Heart left ventricle (tissue), 16 donors: ENCODE data around the gene TRIM59. TPM values are rescaled to one million over a fixed set of nuclear protein-coding genes. Genes with fewer than 3 reads are reported as not detected.

ENCODE experiments used
- ATAC-seq, 4 donors: fragments of 200-7000 bp; cut with Tn5 transposase; one replicate each; pipeline ENCODE4 v1.9.1; 2020 to 2022; ENCODE audit warnings: moderate library complexity in 4 of 4, mild to moderate bottlenecking in 3 of 4, moderate number of reproducible peaks in 1 of 4
- DNase-seq, 5 donors: peaks; one replicate each; pipeline ENCODE4 v3.0.0-alpha.2; 2020
- H3K27ac ChIP-seq, 12 donors: fragments of 200-600 bp; sonication (generic) in 4 of 12; one replicate each; pipeline versions ENCODE4 v1.5.0 to v1.8.0; 2016 to 2022; ENCODE audit warnings: mild to moderate bottlenecking in 2 of 12
- H3K27me3 ChIP-seq, 9 donors: fragments of 200-600 bp; sonication (generic) in 2 of 9; one replicate each; pipeline versions ENCODE4 v1.5.1 to v1.8.0; 2016 to 2022; ENCODE audit warnings: mild to moderate bottlenecking in 3 of 9
- H3K36me3 ChIP-seq, 9 donors: fragments of 200-600 bp; sonication (generic) in 2 of 9; one replicate each; pipeline versions ENCODE4 v1.5.0 to v1.8.0; 2018 to 2022; ENCODE audit warnings: mild to moderate bottlenecking in 2 of 9
- H3K4me1 ChIP-seq, 12 donors: fragments of 200-600 bp; sonication (generic) in 4 of 12; one replicate each; pipeline versions ENCODE4 v1.5.0 to v1.8.0; 2016 to 2022; ENCODE audit warnings: mild to moderate bottlenecking in 3 of 12
- H3K4me3 ChIP-seq, 12 donors: fragments of 200-600 bp; sonication (generic) in 4 of 12; one replicate each; pipeline versions ENCODE4 v1.5.0 to v1.8.0; 2017 to 2022; ENCODE audit warnings: mild to moderate bottlenecking in 9 of 12, moderate library complexity in 4 of 12
- H3K9me3 ChIP-seq, 12 donors: fragments of 200-600 bp; sonication (generic) in 4 of 12; one replicate each; pipeline versions ENCODE4 v1.5.0 to v1.8.0; 2016 to 2022; ENCODE audit warnings: mild to moderate bottlenecking in 1 of 12
- POLR2A ChIP-seq, 2 donors: fragments of 450-650 bp; IDR thresholded peaks; one replicate each; pipeline ENCODE4 v1.6.1; 2017; ENCODE audit warnings: antibody characterized with exemption in 2 of 2, mild to moderate bottlenecking in 2 of 2, moderate library complexity in 2 of 2
- WGBS, 4 donors: extraction: QIAGEN DNeasy Blood & Tissue Kit in 2 of 4; methylation state at CpG; one replicate each; pipeline versions ENCODE4 v1.1.5 to v1.1.7; 2013 to 2018; 5-methylcytosine and 5-hydroxymethylcytosine counted together
- intact Hi-C, 10 donors: fragments of 100-400 bp; cut with DNase I; formaldehyde crosslinking; loops; one replicate each; pipeline versions ENCODE4 v1.11.1 to v1.14.2; 2022
- microRNA counts, 2 donors: library from miRNA; unstranded; fragments of <30 nt; microRNA quantifications; one replicate each; lab custom pipeline; 2016
- microRNA-seq, 4 donors: library from miRNA; unstranded; fragments of <30 nt; microRNA quantifications; one replicate each; pipeline versions ENCODE4 to v1.2.0, GENCODE V29; 2017 to 2020
- polyA plus RNA-seq, 2 donors: library from polyadenylated mRNA; stranded (reverse); fragments of 200-250 nt; gene quantifications; one replicate each; pipeline ENCODE4 v1.2.3, GENCODE V29; 2013
- total RNA-seq, 9 donors: library from RNA; depleted of rRNA in 2 of 9; stranded (reverse); fragments of >200 nt in 2 of 9; fragmentation: NEBNext Ultra II Directional in 3 of 9; extraction: Animal tissue kit (Norgen Biotek cat#: 25700) in 3 of 9; gene quantifications; one replicate each; pipeline versions ENCODE4 v1.1.0 to v1.2.4, GENCODE V29; 2016 to 2023
- TF ChIP-seq, protein P1 (sequence below), 12 donors: fragments of 200-600 bp; sonication (generic) in 4 of 12; IDR thresholded peaks; one replicate each; pipeline versions ENCODE4 v1.5.0 to v1.8.0; 2018 to 2022; ENCODE audit warnings: antibody characterized with exemption in 12 of 12, mild to moderate bottlenecking in 5 of 12
- donor health status: ischemic (EF 13 %, LVEDD 7.1; RV severe dilation, severe dysfunction).
- donor health status: healthy with polysubstance abuse.
- donor health status: DM: no; HTN: yes; CAD: no.
- donor health status: DM: no; HTN: no; CAD: no.
- donor health status: ischemic (EF 25% LVEDD 6.9; RV normal size, moderate dysfunction).
- donor health status: ischemic (EF 25% LVEDD 5.7; RV mildly dilated, moderate dysfunction).
- donor health status: healthy.
- donor health status: DM: yes; HTN: yes; CAD: no.
- donor health status: ischemic (EF 35%, LVEDD 5.7; RV mildly dilated, moderate dysfunction).
- donor health status: nonischemic (EF 11% LVEDD 7.7; RV severe dilation, severe dysfunction).
- donor health status: DM: yes; HTN: yes; CAD: no.
- donor health status: PGD.
- donor health status: ischemic (EF 29% LVEDD 5.4; RV normal size, mild dysfunction).
- donor health status: nonischemic (EF 23%, LVEDD 6.1; RV moderate dilation, normal function).

The TRIM59 gene
- total and polyA plus RNA-seq, 11 donors, result 0.16 to 3.1 (median 0.32) TPM

DNA sequence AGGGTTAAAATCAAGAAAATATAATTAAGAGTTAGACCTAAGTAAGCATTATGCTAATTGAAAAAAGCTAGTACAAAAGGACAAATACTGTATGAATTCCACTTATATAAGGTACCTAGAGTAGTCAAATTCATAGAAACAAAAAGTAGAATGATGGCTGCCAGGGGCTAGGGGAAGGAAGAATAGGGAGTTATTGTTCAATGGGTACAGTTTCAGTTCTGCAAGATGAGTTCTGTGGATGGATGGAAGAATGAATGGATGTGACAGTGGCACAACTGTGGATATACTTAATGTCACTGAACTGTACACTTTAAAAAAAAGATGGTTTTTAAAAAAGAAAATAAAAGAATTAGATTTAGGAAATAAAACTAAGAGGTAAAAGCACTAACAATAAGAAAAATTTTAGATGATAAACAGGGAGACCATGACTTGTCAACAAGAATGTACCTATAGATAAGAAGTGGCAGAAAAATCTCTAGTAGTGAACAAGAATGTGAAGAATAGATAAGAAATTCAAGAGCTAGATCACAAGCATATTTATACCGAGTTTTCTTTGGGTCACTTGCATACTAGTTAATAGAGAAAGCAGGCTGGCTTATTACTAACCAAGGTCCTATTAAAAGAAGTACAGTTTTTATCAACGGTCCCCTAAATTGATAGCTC, 56.1 kb downstream of the TRIM59 start:
- H3K4me3 ChIP-seq, result no peak overlapping the region
- no peaks in the 10 kb centered on the region for H3K27me3 ChIP-seq
- TF ChIP-seq, protein P1, sequence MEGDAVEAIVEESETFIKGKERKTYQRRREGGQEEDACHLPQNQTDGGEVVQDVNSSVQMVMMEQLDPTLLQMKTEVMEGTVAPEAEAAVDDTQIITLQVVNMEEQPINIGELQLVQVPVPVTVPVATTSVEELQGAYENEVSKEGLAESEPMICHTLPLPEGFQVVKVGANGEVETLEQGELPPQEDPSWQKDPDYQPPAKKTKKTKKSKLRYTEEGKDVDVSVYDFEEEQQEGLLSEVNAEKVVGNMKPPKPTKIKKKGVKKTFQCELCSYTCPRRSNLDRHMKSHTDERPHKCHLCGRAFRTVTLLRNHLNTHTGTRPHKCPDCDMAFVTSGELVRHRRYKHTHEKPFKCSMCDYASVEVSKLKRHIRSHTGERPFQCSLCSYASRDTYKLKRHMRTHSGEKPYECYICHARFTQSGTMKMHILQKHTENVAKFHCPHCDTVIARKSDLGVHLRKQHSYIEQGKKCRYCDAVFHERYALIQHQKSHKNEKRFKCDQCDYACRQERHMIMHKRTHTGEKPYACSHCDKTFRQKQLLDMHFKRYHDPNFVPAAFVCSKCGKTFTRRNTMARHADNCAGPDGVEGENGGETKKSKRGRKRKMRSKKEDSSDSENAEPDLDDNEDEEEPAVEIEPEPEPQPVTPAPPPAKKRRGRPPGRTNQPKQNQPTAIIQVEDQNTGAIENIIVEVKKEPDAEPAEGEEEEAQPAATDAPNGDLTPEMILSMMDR (IDR thresholded peaks at IDR 0.05), result no peak
- TF ChIP-seq POLR2A (IDR thresholded peaks at IDR 0.05), result no peak
- peaks cover 0 to 8% (median 5%) of the 10 kb centered on the region in 12 donors for H3K4me1 ChIP-seq
- no peak for DNase-seq
- H3K9me3 ChIP-seq, result no peaks in the 10 kb centered on the region
- no peak overlapping the region for H3K27ac ChIP-seq
- intact Hi-C loops, result no loop called here
- ATAC-seq, result no peak
- 32 to 48% (median 42%) methylated on average over 2 of the region's 2 CpGs for WGBS, 4 donors
- H3K36me3 ChIP-seq, result peaks cover 0 to 3% (median 0%) of the 10 kb centered on the region in 9 donors

DNA sequence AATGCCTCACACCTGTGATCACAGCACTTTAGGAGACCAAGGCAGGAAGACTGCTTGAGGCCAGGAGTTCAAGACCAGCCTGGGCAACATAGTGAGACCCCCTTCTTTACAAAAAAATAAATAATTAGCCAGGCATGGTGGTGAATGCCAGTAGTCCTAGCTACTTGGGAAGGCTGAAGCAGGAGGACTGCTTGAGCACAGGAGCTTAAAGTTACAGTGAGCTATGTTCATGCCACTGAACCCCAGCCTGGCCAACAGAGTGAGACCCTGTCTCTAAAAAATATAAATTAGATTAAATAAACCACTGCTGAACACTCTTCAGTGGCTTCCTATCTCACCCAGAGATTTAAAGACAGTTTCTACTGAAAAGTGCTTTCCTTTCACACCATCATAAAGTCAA, 56.8 kb downstream of the TRIM59 start:
- DNase-seq (no peak), ATAC-seq (no peak)
- Histone ChIP-seq H3K36me3 (peaks cover 0 to 3% (median 0%) of the 10 kb centered on the region in 9 donors), H3K27ac (no peak overlapping the region), H3K4me1 (peaks cover 0 to 3% (median 0%) of the 10 kb centered on the region in 12 donors), H3K27me3 (no peaks in the 10 kb centered on the region), H3K4me3 (no peak overlapping the region), H3K9me3 (no peaks in the 10 kb centered on the region)
- TF ChIP-seq, protein P1 (IDR thresholded peaks at IDR 0.05), result no peak
- no peak for TF ChIP-seq POLR2A (IDR thresholded peaks at IDR 0.05)
- intact Hi-C loops, result no loop called here

DNA sequence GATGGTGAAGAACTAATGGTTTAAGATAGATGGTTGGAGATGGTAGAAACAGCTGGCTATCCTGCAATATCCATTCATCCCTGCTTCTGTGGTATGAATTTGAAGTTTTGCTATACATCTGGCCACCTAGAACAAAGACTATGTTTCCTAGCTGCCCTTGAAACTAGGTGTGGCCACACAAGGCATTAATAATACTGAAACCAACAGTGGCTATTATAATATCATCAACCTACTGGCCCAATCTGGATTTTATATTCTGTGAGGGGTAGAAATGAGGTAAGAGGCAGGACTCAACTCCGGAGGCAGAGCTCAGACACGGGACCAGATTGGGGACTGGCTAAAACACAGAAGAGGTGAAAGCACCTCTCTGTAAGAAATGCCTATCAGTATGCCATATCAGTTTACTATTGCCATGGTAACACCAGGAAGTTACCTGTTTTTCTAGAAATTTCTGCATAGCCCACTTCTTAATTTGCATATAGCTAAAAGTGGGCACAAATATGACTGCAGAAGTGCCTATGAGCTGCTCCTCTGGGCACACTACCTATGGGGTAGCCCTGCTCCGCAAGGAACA, 58.9 kb downstream of the TRIM59 start:
- Histone ChIP-seq H3K27me3 (no peaks in the 10 kb centered on the region), H3K36me3 (peaks cover 0 to 3% (median 0%) of the 10 kb centered on the region in 9 donors), H3K4me3 (no peak overlapping the region), H3K27ac (no peak overlapping the region), H3K9me3 (no peaks in the 10 kb centered on the region), H3K4me1 (peaks cover 0 to 3% (median 0%) of the 10 kb centered on the region in 12 donors)
- no peak for DNase-seq
- no peak for ATAC-seq
- intact Hi-C loops, result no loop called here
- TF ChIP-seq, protein P1 (IDR thresholded peaks at IDR 0.05), result no peak
- no peak for TF ChIP-seq POLR2A (IDR thresholded peaks at IDR 0.05)
- WGBS, 4 donors, result 93 to 98% (median 96%) methylated on average over 3 of the region's 3 CpGs

MicroRNAs within 50 kb of the gene (microRNA counts, 767-probe panel; counts per million panel counts)
- 4,629 to 4,823 counts per million in 2 donors for microRNA hsa-miR-15b-5p (lab: Ali Mortazavi, UCI)

Small RNA genes within 50 kb of the gene (microRNA-seq; reads per million reads assigned to microRNA genes)
- gene MIR15B (474 to 1,652 (median 928) reads per million in 4 donors), gene MIR16-2 (254 to 435 (median 349) reads per million in 4 donors)

Other genes with a start within 250 kb of the TRIM59 start
- under 1 TPM in 7 of 9 donors, not detected in 2; 0.09 to 0.35 (median 0.14) TPM for gene C3orf80, start 224.4 kb downstream of the TRIM59 start, total RNA-seq
- gene C3orf80, start 224.4 kb downstream of the TRIM59 start, polyA plus RNA-seq, result under 1 TPM; 0.08 to 0.10 TPM
- 10 to 100 TPM in 6 of 9 donors, 1 to 10 TPM in 3; 6.8 to 18.6 (median 10.6) TPM for gene IFT80, start 50.6 kb downstream of the TRIM59 start, total RNA-seq
- gene IFT80, start 50.6 kb downstream of the TRIM59 start, polyA plus RNA-seq, result 1 to 10 TPM; 6.2 to 6.4 TPM
- 10 to 100 TPM; 15.1 to 27.3 (median 18.4) TPM for gene SMC4, start 50.1 kb downstream of the TRIM59 start, total RNA-seq
- 10 to 100 TPM; 14.0 to 18.7 TPM for gene SMC4, start 50.1 kb downstream of the TRIM59 start, polyA plus RNA-seq
- 100 to 1,000 TPM in 6 of 9 donors, 10 to 100 TPM in 3; 51.2 to 198 (median 133) TPM for gene KPNA4, start 115.8 kb upstream of the TRIM59 start, total RNA-seq
- gene KPNA4, start 115.8 kb upstream of the TRIM59 start, polyA plus RNA-seq, result 10 to 100 TPM; 29.1 to 46.2 TPM
- not detected for gene ARL14, start 227.4 kb upstream of the TRIM59 start, total RNA-seq
- gene ARL14, start 227.4 kb upstream of the TRIM59 start, polyA plus RNA-seq, result not detected